ENCODE data around the gene PHF20.
"Not testable (repeated sequence)": the region's sequence is repeated elsewhere in the genome, so short reads cannot be mapped to it uniquely, and the experiment has no call there.

Gene PHF20

GRCh38 chr20:35771689-35772562, at the start of gene PHF20:
PHF20 (plus strand) TSS chr20:35772015; CDS start chr20:35801523, 29,508 bp downstream.
- Histone ChIP-seq H3K27me3 (ENCODE audit: control insufficient read depth in 1 of 2, insufficient read depth in 2 of 2, low read length in 2 of 2) (no peaks in the 10 kb centered on the region), H3K27ac (ENCODE audit: low read length) (peak within 1 kb of the TSS; percentile 97), H3K9ac (ENCODE audit: low read length in 2 of 2) (peak within 1 kb of the TSS; percentile 89 to 94), H3K4me3 (ENCODE audit: low read length in 2 of 2) (peak within 1 kb of the TSS; percentile 87), H3K9me3 (ENCODE audit: control insufficient read depth in 2 of 2, low read length in 2 of 2) (no peaks in the 10 kb centered on the region), H3K4me1 (ENCODE audit: control insufficient read depth, insufficient read depth, low read length) (peaks cover 37% of the 10 kb centered on the region), H3K36me3 (ENCODE audit: control insufficient read depth in 2 of 2, insufficient read depth in 2 of 2, low read length in 2 of 2) (peaks cover 0 to 6% of the 10 kb centered on the region in 2 donors)

- not testable (repeated sequence) for H3K9me3 ChIP-seq (ENCODE audit: control insufficient read depth in 2 of 2, low read length in 2 of 2); H3K9ac ChIP-seq (ENCODE audit: low read length in 2 of 2); H3K27ac ChIP-seq (ENCODE audit: low read length); H3K27me3 ChIP-seq (ENCODE audit: control insufficient read depth in 1 of 2, insufficient read depth in 2 of 2, low read length in 2 of 2); H3K4me3 ChIP-seq (ENCODE audit: low read length in 2 of 2); H3K4me1 ChIP-seq (ENCODE audit: control insufficient read depth, insufficient read depth, low read length)
- H3K36me3 ChIP-seq (ENCODE audit: control insufficient read depth in 2 of 2, insufficient read depth in 2 of 2, low read length in 2 of 2), result peaks cover 65 to 69% of the 10 kb centered on the region in 2 donors
Observed at GRCh38 chr20:35723275-35723639, 48.6 kb upstream of the PHF20 start.

- not testable (repeated sequence) for H3K4me1 ChIP-seq (ENCODE audit: control insufficient read depth, insufficient read depth, low read length)
Observed at GRCh38 chr20:35723652-35724320, 48.0 kb upstream of the PHF20 start.

GRCh38 chr20:35724321-35725230, 47.2 kb upstream of the PHF20 start:
- Histone ChIP-seq H3K4me3 (ENCODE audit: low read length in 2 of 2) (no peak overlapping the region), H3K27ac (ENCODE audit: low read length) (no peak overlapping the region), H3K9me3 (ENCODE audit: control insufficient read depth in 2 of 2, low read length in 2 of 2) (no peaks in the 10 kb centered on the region), H3K9ac (ENCODE audit: low read length in 2 of 2) (no peak overlapping the region), H3K4me1 (ENCODE audit: control insufficient read depth, insufficient read depth, low read length) (peaks cover 4% of the 10 kb centered on the region), H3K27me3 (ENCODE audit: control insufficient read depth in 1 of 2, insufficient read depth in 2 of 2, low read length in 2 of 2) (no peaks in the 10 kb centered on the region), H3K36me3 (ENCODE audit: control insufficient read depth in 2 of 2, insufficient read depth in 2 of 2, low read length in 2 of 2) (peaks cover 65 to 67% of the 10 kb centered on the region in 2 donors)

More at GRCh38 chr20:35723652-35724320, 48.0 kb upstream of the PHF20 start:
- not testable (repeated sequence) for H3K9me3 ChIP-seq (ENCODE audit: control insufficient read depth in 2 of 2, low read length in 2 of 2); H3K4me3 ChIP-seq (ENCODE audit: low read length in 2 of 2); H3K27ac ChIP-seq (ENCODE audit: low read length); H3K27me3 ChIP-seq (ENCODE audit: control insufficient read depth in 1 of 2, insufficient read depth in 2 of 2, low read length in 2 of 2); H3K9ac ChIP-seq (ENCODE audit: low read length in 2 of 2)
- peaks cover 66 to 73% of the 10 kb centered on the region in 2 donors for H3K36me3 ChIP-seq (ENCODE audit: control insufficient read depth in 2 of 2, insufficient read depth in 2 of 2, low read length in 2 of 2)

- no peak overlapping the region for H3K27ac ChIP-seq (ENCODE audit: low read length)
- H3K4me1 ChIP-seq (ENCODE audit: control insufficient read depth, insufficient read depth, low read length), result no peaks in the 10 kb centered on the region
- H3K9ac ChIP-seq (ENCODE audit: low read length in 2 of 2), result no peak overlapping the region
- no peaks in the 10 kb centered on the region for H3K9me3 ChIP-seq (ENCODE audit: control insufficient read depth in 2 of 2, low read length in 2 of 2)
- H3K4me3 ChIP-seq (ENCODE audit: low read length in 2 of 2), result no peak overlapping the region
- peaks cover 54 to 59% of the 10 kb centered on the region in 2 donors for H3K36me3 ChIP-seq (ENCODE audit: control insufficient read depth in 2 of 2, insufficient read depth in 2 of 2, low read length in 2 of 2)
- H3K27me3 ChIP-seq (ENCODE audit: control insufficient read depth in 1 of 2, insufficient read depth in 2 of 2, low read length in 2 of 2), result no peaks in the 10 kb centered on the region
Observed at GRCh38 chr20:35726842-35727711, 44.7 kb upstream of the PHF20 start.

GRCh38 chr20:35729283-35729807, 42.5 kb upstream of the PHF20 start:
- H3K9me3 ChIP-seq (ENCODE audit: control insufficient read depth in 2 of 2, low read length in 2 of 2), result no peaks in the 10 kb centered on the region
- H3K36me3 ChIP-seq (ENCODE audit: control insufficient read depth in 2 of 2, insufficient read depth in 2 of 2, low read length in 2 of 2), result peaks cover 57% of the 10 kb centered on the region in 2 donors
- H3K4me1 ChIP-seq (ENCODE audit: control insufficient read depth, insufficient read depth, low read length), result peaks cover 9% of the 10 kb centered on the region

GRCh38 chr20:35729836-35730582, 41.8 kb upstream of the PHF20 start:
- Histone ChIP-seq H3K27me3 (ENCODE audit: control insufficient read depth in 1 of 2, insufficient read depth in 2 of 2, low read length in 2 of 2) (no peaks in the 10 kb centered on the region), H3K36me3 (ENCODE audit: control insufficient read depth in 2 of 2, insufficient read depth in 2 of 2, low read length in 2 of 2) (peaks cover 54 to 61% of the 10 kb centered on the region in 2 donors), H3K4me3 (ENCODE audit: low read length in 2 of 2) (no peak overlapping the region), H3K4me1 (ENCODE audit: control insufficient read depth, insufficient read depth, low read length) (peaks cover 14% of the 10 kb centered on the region), H3K9ac (ENCODE audit: low read length in 2 of 2) (no peak overlapping the region), H3K9me3 (ENCODE audit: control insufficient read depth in 2 of 2, low read length in 2 of 2) (no peaks in the 10 kb centered on the region), H3K27ac (ENCODE audit: low read length) (no peak overlapping the region)

More at GRCh38 chr20:35729283-35729807, 42.5 kb upstream of the PHF20 start:
- no peaks in the 10 kb centered on the region for H3K27me3 ChIP-seq (ENCODE audit: control insufficient read depth in 1 of 2, insufficient read depth in 2 of 2, low read length in 2 of 2)
- no peak overlapping the region for H3K9ac ChIP-seq (ENCODE audit: low read length in 2 of 2)
- no peak overlapping the region for H3K4me3 ChIP-seq (ENCODE audit: low read length in 2 of 2)
- H3K27ac ChIP-seq (ENCODE audit: low read length), result no peak overlapping the region

GRCh38 chr20:35730583-35731468, 41.0 kb upstream of the PHF20 start:
- Histone ChIP-seq H3K27ac (ENCODE audit: low read length) (no peak overlapping the region), H3K27me3 (ENCODE audit: control insufficient read depth in 1 of 2, insufficient read depth in 2 of 2, low read length in 2 of 2) (no peaks in the 10 kb centered on the region), H3K4me3 (ENCODE audit: low read length in 2 of 2) (no peak overlapping the region), H3K4me1 (ENCODE audit: control insufficient read depth, insufficient read depth, low read length) (peaks cover 17% of the 10 kb centered on the region), H3K9ac (ENCODE audit: low read length in 2 of 2) (no peak overlapping the region), H3K9me3 (ENCODE audit: control insufficient read depth in 2 of 2, low read length in 2 of 2) (no peaks in the 10 kb centered on the region), H3K36me3 (ENCODE audit: control insufficient read depth in 2 of 2, insufficient read depth in 2 of 2, low read length in 2 of 2) (peaks cover 48 to 62% of the 10 kb centered on the region in 2 donors)

GRCh38 chr20:35731469-35731788, 40.4 kb upstream of the PHF20 start:
- Histone ChIP-seq H3K4me1 (ENCODE audit: control insufficient read depth, insufficient read depth, low read length) (peaks cover 17% of the 10 kb centered on the region), H3K36me3 (ENCODE audit: control insufficient read depth in 2 of 2, insufficient read depth in 2 of 2, low read length in 2 of 2) (peaks cover 49 to 63% of the 10 kb centered on the region in 2 donors), H3K27me3 (ENCODE audit: control insufficient read depth in 1 of 2, insufficient read depth in 2 of 2, low read length in 2 of 2) (no peaks in the 10 kb centered on the region), H3K9ac (ENCODE audit: low read length in 2 of 2) (no peak overlapping the region), H3K27ac (ENCODE audit: low read length) (no peak overlapping the region), H3K9me3 (ENCODE audit: control insufficient read depth in 2 of 2, low read length in 2 of 2) (no peaks in the 10 kb centered on the region), H3K4me3 (ENCODE audit: low read length in 2 of 2) (no peak overlapping the region)

All from stomach smooth muscle (tissue), 2 donors.